ENCODE measurements around the gene GASK1A. TPM values are rescaled to one million over a fixed set of nuclear protein-coding genes. Genes with fewer than 3 reads are reported as not detected.

The GASK1A gene
- total and polyA plus RNA-seq, 2 experiments from 2014 or later, result 2.6 to 11.1 TPM

GRCh38 chr3:43086460-43087165 is 107.5 kb downstream of the GASK1A start (continued):
- TF ChIP-seq REST (IDR thresholded peaks at IDR 0.05; ENCODE audit: unreplicated experiment), result no peak

- Mint-ChIP-seq H3K27ac (no peak overlapping the region), H3K4me1 (no peaks in the 10 kb centered on the region), H3K36me3 (ENCODE audit: low read depth) (peaks cover 34% of the 10 kb centered on the region), H3K4me3 (no peak overlapping the region), H3K27me3 (ENCODE audit: insufficient read depth, low read depth, poor library complexity) (peaks cover 5% of the 10 kb centered on the region), H3K9me3 (peaks cover 19% of the 10 kb centered on the region)
- Histone ChIP-seq H3K79me2 (replicated peaks; ENCODE audit: insufficient read depth) (no peaks in the 10 kb centered on the region), H3K4me1 (ENCODE audit: insufficient read depth) (no peaks in the 10 kb centered on the region), H4K20me1 (replicated peaks; ENCODE audit: insufficient read depth) (no peaks in the 10 kb centered on the region), H3K4me3 (no peak overlapping the region), H3K4me2 (no peak overlapping the region), H3K27ac (ENCODE audit: low read depth) (no peak overlapping the region), H3K9me2 (ENCODE audit: insufficient read depth) (no peaks in the 10 kb centered on the region), H2AFZ (no peak overlapping the region), H3K36me3 (ENCODE audit: insufficient read depth) (no peaks in the 10 kb centered on the region), H3F3A (replicated peaks; ENCODE audit: low read depth) (no peaks in the 10 kb centered on the region), H3K27me3 (ENCODE audit: insufficient read depth) (no peaks in the 10 kb centered on the region)
- no peak for ATAC-seq
- peak; percentile 14 to 51; a peak in 3 of 4 replicates for TF ChIP-seq CTCF (conservative IDR thresholded peaks at IDR 0.05; ENCODE audit: low read depth in 2 of 2)
- TF ChIP-seq ZNF114 (CRISPR knock-in tag; IDR thresholded peaks at IDR 0.05), result no peak
- DNase-seq (ENCODE audit: low spot score), result no peak
These were observed 108.2 kb downstream of the GASK1A start for GRCh38 chr3:43087249-43087776.

- Histone ChIP-seq H3K27me3 (ENCODE audit: insufficient read depth) (no peaks in the 10 kb centered on the region), H3K4me3 (no peak overlapping the region), H3K9me2 (ENCODE audit: insufficient read depth) (no peaks in the 10 kb centered on the region), H3F3A (replicated peaks; ENCODE audit: low read depth) (no peaks in the 10 kb centered on the region), H3K27ac (ENCODE audit: low read depth) (no peak overlapping the region), H4K20me1 (replicated peaks; ENCODE audit: insufficient read depth) (no peaks in the 10 kb centered on the region; the same call in 1 of the 2 replicates), H3K79me2 (replicated peaks; ENCODE audit: insufficient read depth) (no peaks in the 10 kb centered on the region; the same call in 1 of the 2 replicates), H3K36me3 (ENCODE audit: insufficient read depth) (no peaks in the 10 kb centered on the region), H2AFZ (no peak overlapping the region), H3K4me1 (ENCODE audit: insufficient read depth) (no peaks in the 10 kb centered on the region), H3K4me2 (no peak overlapping the region)
- Mint-ChIP-seq H3K27ac (no peak overlapping the region), H3K27me3 (ENCODE audit: insufficient read depth, low read depth, poor library complexity) (peaks cover 5% of the 10 kb centered on the region), H3K4me3 (no peak overlapping the region), H3K9me3 (peaks cover 5% of the 10 kb centered on the region; the same call in 1 of the 3 replicates), H3K4me1 (no peaks in the 10 kb centered on the region), H3K36me3 (ENCODE audit: low read depth) (peaks cover 16% of the 10 kb centered on the region)
- no peak for DNase-seq (ENCODE audit: low spot score)
- ATAC-seq, result no peak
- no peak for TF ChIP-seq ZNF331 (CRISPR knock-in tag; IDR thresholded peaks at IDR 0.05; ENCODE audit: low read depth)
- no peak for TF ChIP-seq POLR2AphosphoS5 (IDR thresholded peaks at IDR 0.05; ENCODE audit: low read depth)
- no peak for TF ChIP-seq NANOG (IDR thresholded peaks at IDR 0.05; ENCODE audit: borderline replicate concordance)
- TF ChIP-seq STAT1 (IDR thresholded peaks at IDR 0.05; ENCODE audit: unreplicated experiment), result no peak
- TF ChIP-seq REST (IDR thresholded peaks at IDR 0.05; ENCODE audit: unreplicated experiment), result no peak
- no peak for TF ChIP-seq JUNB (IDR thresholded peaks at IDR 0.05; ENCODE audit: unreplicated experiment)
- no peak for TF ChIP-seq EZH2 (IDR thresholded peaks at IDR 0.05; ENCODE audit: low read depth, unreplicated experiment)
These were observed 110.0 kb downstream of the GASK1A start for GRCh38 chr3:43089081-43089480.

Data from GM23338 (cell line).